Pancreas (tissue), 10 donors: ENCODE results near the gene PTPRCAP. TPM values are rescaled to one million over a fixed set of nuclear protein-coding genes. Genes with fewer than 3 reads are reported as not detected.

ENCODE experiments used
- ATAC-seq, 4 donors: fragments of 200-7000 bp; cut with Tn5 transposase; one replicate each; pipeline versions ENCODE4 v1.8.0 to v1.9.1; 2020; ENCODE audit warnings: mild to moderate bottlenecking in 4 of 4, moderate library complexity in 4 of 4
- DNase-seq, 6 donors: peaks; one replicate each; pipeline ENCODE4 v3.0.0-alpha.2; 2020
- FAIRE-seq: peaks from 2 replicates; lab custom pipeline; 2012; peaks lifted over from hg19 to GRCh38; lab: Jason Lieb, UNC
- H3K27ac ChIP-seq, 4 donors: fragments of 200-600 bp; sonication (generic); 1 replicate in 3 of 4; 2 replicates in 1 of 4; pipeline versions ENCODE4 v1.5.0 to v1.8.0; 2020
- H3K27me3 ChIP-seq, 4 donors: fragments of 200-600 bp; one replicate each; pipeline ENCODE4 v1.8.0; 2021
- H3K36me3 ChIP-seq, 3 donors: fragments of 200-600 bp; sonication (generic) in 1 of 3; one replicate each; pipeline versions ENCODE4 v1.5.0 to v1.8.0; 2020 to 2021
- H3K4me1 ChIP-seq, 3 donors: fragments of 200-600 bp; one replicate each; pipeline ENCODE4 v1.8.0; 2021
- H3K4me3 ChIP-seq, 4 donors: fragments of 200-600 bp; sonication (generic) in 2 of 4; one replicate each; pipeline versions ENCODE4 v1.5.0 to v1.8.0; 2020 to 2021
- H3K9me3 ChIP-seq, 4 donors: fragments of 200-600 bp; one replicate each; pipeline ENCODE4 v1.8.0; 2021
- CTCF ChIP-seq, 4 donors: fragments of 200-600 bp; sonication (generic) in 3 of 4; IDR thresholded peaks; one replicate each; pipeline versions ENCODE4 v1.5.0 to v1.8.0; 2021; ENCODE audit warnings: antibody characterized with exemption in 4 of 4
- WGBS, 2 donors: extraction: QIAGEN DNeasy Blood & Tissue Kit; methylation state at CpG; one replicate each; pipeline ENCODE4 v1.1.7; 2013; 5-methylcytosine and 5-hydroxymethylcytosine counted together
- intact Hi-C, 3 donors: fragments of 100-400 bp; cut with DNase I; formaldehyde crosslinking; loops; one replicate each; pipeline versions ENCODE4 v1.11.1 to v1.14.2; 2022
- polyA plus RNA-seq, 2 donors: library from polyadenylated mRNA; stranded (reverse); fragments of 200-250 nt; gene quantifications; one replicate each; pipeline ENCODE4 v1.2.3, GENCODE V29; 2013
- total RNA-seq, 6 donors: library from RNA; stranded (reverse); fragmentation: NEBNext Ultra II Directional in 4 of 6; extraction: Animal tissue kit (Norgen Biotek cat#: 25700) in 4 of 6; gene quantifications; one replicate each; pipeline versions ENCODE4 v1.2.1 to v1.2.4, GENCODE V29; 2021 to 2023
- donor health status: healthy with polysubstance abuse.
- donor health status: DM: no; HTN: no; CAD: no; lungs with moderate emphysema.
- donor health status: DM: no; HTN: no; CAD: no.
- donor health status: control.
- donor health status: control.
- donor health status: Bipolar disorder and iron deficiency.
- donor health status: DM: yes; HTN: yes; CAD: no.
- donor health status: DM: no; HTN: no; CAD: no.
- donor health status: DM: no; HTN: no; CAD: no.
- donor health status: DM: yes; HTN: yes; CAD: no.

Gene PTPRCAP
- total and polyA plus RNA-seq, 8 donors: 0.63 to 13.1 (median 2.2) TPM

GRCh38 chr11:67465189-67465510 lies 27.7 kb upstream of the PTPRCAP start:
- Histone ChIP-seq H3K4me1 (peaks cover 0 to 23% (median 6%) of the 10 kb centered on the region in 3 donors), H3K36me3 (no peaks in the 10 kb centered on the region), H3K27me3 (no peaks in the 10 kb centered on the region), H3K4me3 (peak overlapping the region; percentile 29 to 68 (median 48)), H3K9me3 (no peaks in the 10 kb centered on the region), H3K27ac (peak overlapping the region; percentile 71 to 88 (median 80))
- no peak for DNase-seq
- TF ChIP-seq CTCF (IDR thresholded peaks at IDR 0.05): no peak
- whole genome bisulfite sequencing, 2 donors: 21 to 26% methylated on average over 3 of the region's 3 CpGs
- intact Hi-C loops: no loop called here
- FAIRE-seq: no peak
- no peak for ATAC-seq

- no peak for FAIRE-seq
- Histone ChIP-seq H3K36me3 (no peaks in the 10 kb centered on the region), H3K27me3 (no peaks in the 10 kb centered on the region), H3K4me1 (peaks cover 0 to 23% (median 6%) of the 10 kb centered on the region in 3 donors), H3K4me3 (peak overlapping the region; percentile 29 to 68 (median 48)), H3K27ac (peak overlapping the region; percentile 71 to 88 (median 80)), H3K9me3 (no peaks in the 10 kb centered on the region)
- intact Hi-C loops: no loop called here
- DNase-seq: peak; percentile 92 to 99 (median 94)
- peak; percentile 68 to 82 (median 78) for ATAC-seq
- TF ChIP-seq CTCF (IDR thresholded peaks at IDR 0.05): no peak
- WGBS, 2 donors: 11 to 12% methylated on average over 48 to 56 of the region's 56 CpGs
Measured at GRCh38 chr11:67464411-67465188, 27.1 kb upstream of the PTPRCAP start.

- TF ChIP-seq CTCF (IDR thresholded peaks at IDR 0.05): no peak
- DNase-seq (peak in 5 of 6 donors; percentile 64 to 87 (median 70)), FAIRE-seq (no peak), ATAC-seq (peak; percentile 5 to 40 (median 16))
- H3K36me3 ChIP-seq: no peaks in the 10 kb centered on the region
- H3K4me3 ChIP-seq: peak overlapping the region in 3 of 4 donors; percentile 13 to 68 (median 56)
- peak overlapping the region; percentile 6 to 88 (median 68) for H3K27ac ChIP-seq
- WGBS, 2 donors: 85 to 86% methylated on average over 20 of the region's 20 CpGs
- no peaks in the 10 kb centered on the region for H3K9me3 ChIP-seq
- peaks cover 0 to 23% (median 6%) of the 10 kb centered on the region in 3 donors for H3K4me1 ChIP-seq
- no peaks in the 10 kb centered on the region for H3K27me3 ChIP-seq
- intact Hi-C loops: no loop called here
Measured at GRCh38 chr11:67463680-67464410, 26.4 kb upstream of the PTPRCAP start.

GRCh38 chr11:67463186-67463585 lies 25.7 kb upstream of the PTPRCAP start:
- Histone ChIP-seq H3K4me1 (peaks cover 0 to 23% (median 6%) of the 10 kb centered on the region in 3 donors), H3K4me3 (no peak overlapping the region), H3K27me3 (no peaks in the 10 kb centered on the region), H3K9me3 (no peaks in the 10 kb centered on the region), H3K27ac (no peak overlapping the region), H3K36me3 (no peaks in the 10 kb centered on the region)
- intact Hi-C loops: no loop called here
- DNase-seq: peak in 3 of 6 donors; percentile 35 to 54 (median 39)
- no peak for ATAC-seq
- no peak for FAIRE-seq
- TF ChIP-seq CTCF (IDR thresholded peaks at IDR 0.05): no peak
- WGBS, 2 donors: 61 to 70% methylated on average over 10 of the region's 10 CpGs
